ENCODE measurements around the gene MCM10. TPM values are rescaled to one million over a fixed set of nuclear protein-coding genes. Genes with fewer than 3 reads are reported as not detected.

Gene MCM10
- total RNA-seq, 1 experiment from 2014 or later = 43.1 TPM

- TF ChIP-seq EZH2phosphoT487 (IDR thresholded peaks at IDR 0.05; ENCODE audit: borderline replicate concordance) (no peak), POLR2AphosphoS5 (IDR thresholded peaks at IDR 0.05; ENCODE audit: low read depth, low read length) (no peak), SP1 (IDR thresholded peaks at IDR 0.05; ENCODE audit: low read depth) (no peak), RAD21 (IDR thresholded peaks at IDR 0.05; ENCODE audit: low read depth) (no peak), CBX3 (IDR thresholded peaks at IDR 0.05; ENCODE audit: low read depth) (no peak), JUND (IDR thresholded peaks at IDR 0.05) (no peak)
- TF ChIP-seq, protein P1, sequence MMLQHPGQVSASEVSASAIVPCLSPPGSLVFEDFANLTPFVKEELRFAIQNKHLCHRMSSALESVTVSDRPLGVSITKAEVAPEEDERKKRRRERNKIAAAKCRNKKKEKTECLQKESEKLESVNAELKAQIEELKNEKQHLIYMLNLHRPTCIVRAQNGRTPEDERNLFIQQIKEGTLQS (IDR thresholded peaks at IDR 0.05) = no peak
These were observed 2.5 kb downstream of the MCM10 start (continued) for GRCh38 chr10:13163859-13164258.

- no peaks in the 10 kb centered on the region for H3K27me3 ChIP-seq (ENCODE audit: insufficient read depth, low read length)
- no peak overlapping the region for H2AFZ ChIP-seq (ENCODE audit: low read depth, low read length, poor library complexity, severe bottlenecking)
- no peak overlapping the region for H3K4me2 ChIP-seq (ENCODE audit: low read length)
- H3K27ac ChIP-seq (ENCODE audit: low read depth, low read length) = no peak overlapping the region
- H3K9me2 ChIP-seq (ENCODE audit: insufficient read depth) = no peaks in the 10 kb centered on the region
- H3K36me3 ChIP-seq (ENCODE audit: control insufficient read depth in 1 of 2, insufficient read depth in 2 of 2, low read length in 2 of 2) = peaks cover 3 to 32% of the 10 kb centered on the region in 2 experiments; a peak in 3 of 4 replicates
- no peaks in the 10 kb centered on the region for H3K9me3 ChIP-seq (ENCODE audit: control insufficient read depth in 1 of 2, insufficient read depth in 1 of 2, low read depth in 1 of 2, low read length in 2 of 2)
- DNase-seq (ENCODE audit: low read depth, low spot score) = no peak
- RAD21 ChIA-PET (ENCODE audit: low non-redundant PET in 1 of 2, low total read pairs in 2 of 2, uncharacterized antibody in 2 of 2, unreplicated experiment in 2 of 2) = no interaction called here
- no peak overlapping the region for H3K9ac ChIP-seq (ENCODE audit: low read length)
- H4K20me1 ChIP-seq (ENCODE audit: insufficient read depth) = no peaks in the 10 kb centered on the region
- intact Hi-C loops (cut with micrococcal nuclease) = no loop called here
- H3K79me2 ChIP-seq (ENCODE audit: insufficient read depth, low read length) = peaks cover 85% of the 10 kb centered on the region
- no peak for ATAC-seq
- CTCF ChIA-PET = no interaction called here
- BruUV-seq (replicated peaks) = no TSS peak
- H3K4me3 ChIP-seq (replicated peaks in 1 of 2; ENCODE audit: low read depth in 1 of 2, low read length in 2 of 2) = no peak overlapping the region
- H3K4me1 ChIP-seq (ENCODE audit: control insufficient read depth in 1 of 2, insufficient read depth in 2 of 2, low read length in 2 of 2) = peaks cover 0 to 15% of the 10 kb centered on the region in 2 experiments; a peak in 3 of 4 replicates
- POLR2A ChIA-PET = no interaction called here
- TF ChIP-seq FOSL1 (IDR thresholded peaks at IDR 0.05; ENCODE audit: low read depth) = no peak
- TF ChIP-seq, protein P1 (IDR thresholded peaks at IDR 0.05) = no peak
- TF ChIP-seq EZH2phosphoT487 (IDR thresholded peaks at IDR 0.05; ENCODE audit: borderline replicate concordance) = no peak
- TF ChIP-seq ZNF274 (IDR thresholded peaks at IDR 0.05; ENCODE audit: low read depth, low read length) = no peak
- TF ChIP-seq EGR1 (IDR thresholded peaks at IDR 0.05; ENCODE audit: low read depth) = no peak
- no peak for TF ChIP-seq SP1 (IDR thresholded peaks at IDR 0.05; ENCODE audit: low read depth)
- no peak for TF ChIP-seq POLR2A (IDR thresholded peaks at IDR 0.05; ENCODE audit: borderline replicate concordance, extremely low read depth, insufficient read depth, insufficient read length)
- TF ChIP-seq, protein P2, sequence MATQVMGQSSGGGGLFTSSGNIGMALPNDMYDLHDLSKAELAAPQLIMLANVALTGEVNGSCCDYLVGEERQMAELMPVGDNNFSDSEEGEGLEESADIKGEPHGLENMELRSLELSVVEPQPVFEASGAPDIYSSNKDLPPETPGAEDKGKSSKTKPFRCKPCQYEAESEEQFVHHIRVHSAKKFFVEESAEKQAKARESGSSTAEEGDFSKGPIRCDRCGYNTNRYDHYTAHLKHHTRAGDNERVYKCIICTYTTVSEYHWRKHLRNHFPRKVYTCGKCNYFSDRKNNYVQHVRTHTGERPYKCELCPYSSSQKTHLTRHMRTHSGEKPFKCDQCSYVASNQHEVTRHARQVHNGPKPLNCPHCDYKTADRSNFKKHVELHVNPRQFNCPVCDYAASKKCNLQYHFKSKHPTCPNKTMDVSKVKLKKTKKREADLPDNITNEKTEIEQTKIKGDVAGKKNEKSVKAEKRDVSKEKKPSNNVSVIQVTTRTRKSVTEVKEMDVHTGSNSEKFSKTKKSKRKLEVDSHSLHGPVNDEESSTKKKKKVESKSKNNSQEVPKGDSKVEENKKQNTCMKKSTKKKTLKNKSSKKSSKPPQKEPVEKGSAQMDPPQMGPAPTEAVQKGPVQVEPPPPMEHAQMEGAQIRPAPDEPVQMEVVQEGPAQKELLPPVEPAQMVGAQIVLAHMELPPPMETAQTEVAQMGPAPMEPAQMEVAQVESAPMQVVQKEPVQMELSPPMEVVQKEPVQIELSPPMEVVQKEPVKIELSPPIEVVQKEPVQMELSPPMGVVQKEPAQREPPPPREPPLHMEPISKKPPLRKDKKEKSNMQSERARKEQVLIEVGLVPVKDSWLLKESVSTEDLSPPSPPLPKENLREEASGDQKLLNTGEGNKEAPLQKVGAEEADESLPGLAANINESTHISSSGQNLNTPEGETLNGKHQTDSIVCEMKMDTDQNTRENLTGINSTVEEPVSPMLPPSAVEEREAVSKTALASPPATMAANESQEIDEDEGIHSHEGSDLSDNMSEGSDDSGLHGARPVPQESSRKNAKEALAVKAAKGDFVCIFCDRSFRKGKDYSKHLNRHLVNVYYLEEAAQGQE (IDR thresholded peaks at IDR 0.05; ENCODE audit: low read depth) = no peak
- TF ChIP-seq CEBPB (IDR thresholded peaks at IDR 0.05; ENCODE audit: low read depth) = no peak
- TF ChIP-seq TCF7L2 (IDR thresholded peaks at IDR 0.05; ENCODE audit: borderline replicate concordance, extremely low read depth, insufficient read depth, insufficient read length) = no peak
- TF ChIP-seq ELF1 (IDR thresholded peaks at IDR 0.05; ENCODE audit: borderline replicate concordance, low read depth) = no peak
- TF ChIP-seq, protein P3, sequence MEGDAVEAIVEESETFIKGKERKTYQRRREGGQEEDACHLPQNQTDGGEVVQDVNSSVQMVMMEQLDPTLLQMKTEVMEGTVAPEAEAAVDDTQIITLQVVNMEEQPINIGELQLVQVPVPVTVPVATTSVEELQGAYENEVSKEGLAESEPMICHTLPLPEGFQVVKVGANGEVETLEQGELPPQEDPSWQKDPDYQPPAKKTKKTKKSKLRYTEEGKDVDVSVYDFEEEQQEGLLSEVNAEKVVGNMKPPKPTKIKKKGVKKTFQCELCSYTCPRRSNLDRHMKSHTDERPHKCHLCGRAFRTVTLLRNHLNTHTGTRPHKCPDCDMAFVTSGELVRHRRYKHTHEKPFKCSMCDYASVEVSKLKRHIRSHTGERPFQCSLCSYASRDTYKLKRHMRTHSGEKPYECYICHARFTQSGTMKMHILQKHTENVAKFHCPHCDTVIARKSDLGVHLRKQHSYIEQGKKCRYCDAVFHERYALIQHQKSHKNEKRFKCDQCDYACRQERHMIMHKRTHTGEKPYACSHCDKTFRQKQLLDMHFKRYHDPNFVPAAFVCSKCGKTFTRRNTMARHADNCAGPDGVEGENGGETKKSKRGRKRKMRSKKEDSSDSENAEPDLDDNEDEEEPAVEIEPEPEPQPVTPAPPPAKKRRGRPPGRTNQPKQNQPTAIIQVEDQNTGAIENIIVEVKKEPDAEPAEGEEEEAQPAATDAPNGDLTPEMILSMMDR (IDR thresholded peaks at IDR 0.05 in 2 of 3, conservative IDR thresholded peaks at IDR 0.05 in 1 of 3; ENCODE audit: borderline replicate concordance in 1 of 3, insufficient read depth in 1 of 3, low read depth in 2 of 3, low read length in 2 of 3) = no peak
- TF ChIP-seq, protein P4, sequence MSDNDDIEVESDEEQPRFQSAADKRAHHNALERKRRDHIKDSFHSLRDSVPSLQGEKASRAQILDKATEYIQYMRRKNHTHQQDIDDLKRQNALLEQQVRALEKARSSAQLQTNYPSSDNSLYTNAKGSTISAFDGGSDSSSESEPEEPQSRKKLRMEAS (IDR thresholded peaks at IDR 0.05) = no peak
- TF ChIP-seq YY1 (IDR thresholded peaks at IDR 0.05; ENCODE audit: extremely low read depth, insufficient replicate concordance, low read depth, low read length) = no peak
These were observed 3.8 kb downstream of the MCM10 start for GRCh38 chr10:13165177-13165576.

Data from HCT116 (cell line).